HEK293 (cell line): Measurements from ENCODE around the gene KLRC4.
"Not testable (repeated sequence)": the region's sequence is repeated elsewhere in the genome, so short reads cannot be mapped to it uniquely, and the experiment has no call there.

ENCODE experiments used
- CTCF ChIP-seq: fragments of 450-650 bp; formaldehyde crosslinking; IDR thresholded peaks from 2 replicates; pipeline ENCODE4 v1.5.1; 2016; ENCODE audit warnings: missing biosample characterization, missing genetic modification characterization
- MEIS1 ChIP-seq: sonication (generic); formaldehyde crosslinking; IDR thresholded peaks from 2 replicates; pipeline ENCODE4 v1.8.1; 2022; ENCODE audit warnings: missing genetic modification reagents, mild to moderate bottlenecking, borderline replicate concordance
- ZNF221 ChIP-seq: fragments of 450-650 bp; formaldehyde crosslinking; IDR thresholded peaks from 2 replicates; pipeline ENCODE4 v1.5.1; 2017; ENCODE audit warnings: missing biosample characterization, missing genetic modification characterization, borderline replicate concordance

DNA sequence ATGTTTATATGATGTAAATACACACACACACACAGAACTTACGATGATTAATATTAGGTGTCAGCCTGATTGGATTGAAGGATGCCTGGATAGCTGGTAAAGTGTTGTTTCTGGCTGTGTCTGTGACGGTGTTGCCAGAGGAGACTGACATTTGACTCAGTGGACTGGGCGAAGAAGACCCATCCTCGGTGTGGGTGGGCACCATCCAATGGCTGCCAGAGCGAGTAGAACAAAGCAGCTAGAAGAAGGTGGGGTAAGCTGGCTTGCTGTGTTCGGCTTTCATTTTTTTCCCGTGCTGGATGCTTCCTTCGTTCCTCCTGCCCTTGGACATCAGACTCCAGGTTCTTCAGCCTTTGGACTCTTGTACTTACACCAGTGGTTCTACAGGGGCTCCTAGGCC is 31.6 kb upstream of the KLRC4 start:
- not testable (repeated sequence) for TF ChIP-seq CTCF (tag by site-specific recombination); MEIS1 (CRISPR knock-in tag); ZNF221
